GM23248 (cell line): ENCODE results near the gene GLB1L2.

Source experiments
- EZH2 ChIP-seq: fragments of 200-600 bp; sonication (generic); IDR thresholded peaks from 2 replicates; pipeline ENCODE4 v1.6.1; 2018; ENCODE audit warnings: antibody characterized with exemption, mild to moderate bottlenecking; ENCODE audit not compliant: insufficient read depth, poor library complexity, severe bottlenecking
- EZH2phosphoT487 ChIP-seq: fragments of 200-600 bp; sonication (generic); IDR thresholded peaks from 2 replicates; pipeline ENCODE4 v1.6.1; 2018; ENCODE audit warnings: antibody characterized with exemption, moderate library complexity, mild to moderate bottlenecking, low read depth; ENCODE audit not compliant: insufficient read depth

- no peak for TF ChIP-seq EZH2
- TF ChIP-seq EZH2phosphoT487 = no peak
These were observed 11.0 kb downstream of the GLB1L2 start for GRCh38 chr11:134342572-134343340.
